Measurements from ENCODE around the gene CYGB.
"Not testable (repeated sequence)": the region's sequence is repeated elsewhere in the genome, so short reads cannot be mapped to it uniquely, and the experiment has no call there.

Gene CYGB

GRCh38 chr17:76528528-76529223, 8.8 kb downstream of the CYGB start:
- Histone ChIP-seq H3K36me3 (ENCODE audit: control insufficient read depth in 2 of 2, insufficient read depth in 2 of 2, low read length in 2 of 2) (no peaks in the 10 kb centered on the region), H3K9ac (ENCODE audit: low read length in 2 of 2) (peak overlapping the region; percentile 29 to 42), H3K27ac (ENCODE audit: low read length) (peak overlapping the region; percentile 76), H3K9me3 (ENCODE audit: control insufficient read depth in 2 of 2, low read length in 2 of 2) (no peaks in the 10 kb centered on the region), H3K27me3 (ENCODE audit: control insufficient read depth in 1 of 2, insufficient read depth in 2 of 2, low read length in 2 of 2) (peaks cover 2 to 4% of the 10 kb centered on the region in 2 donors), H3K4me1 (ENCODE audit: control insufficient read depth, insufficient read depth, low read length) (peaks cover 55% of the 10 kb centered on the region), H3K4me3 (ENCODE audit: low read length in 2 of 2) (no peak overlapping the region)

- Histone ChIP-seq H3K27ac (ENCODE audit: low read length) (peak overlapping the region; percentile 70), H3K4me3 (ENCODE audit: low read length in 2 of 2) (no peak overlapping the region), H3K36me3 (ENCODE audit: control insufficient read depth in 2 of 2, insufficient read depth in 2 of 2, low read length in 2 of 2) (no peaks in the 10 kb centered on the region), H3K9me3 (ENCODE audit: control insufficient read depth in 2 of 2, low read length in 2 of 2) (no peaks in the 10 kb centered on the region), H3K27me3 (ENCODE audit: control insufficient read depth in 1 of 2, insufficient read depth in 2 of 2, low read length in 2 of 2) (peaks cover 2 to 4% of the 10 kb centered on the region in 2 donors), H3K9ac (ENCODE audit: low read length in 2 of 2) (peak overlapping the region in 1 of 2 donors; percentile 3), H3K4me1 (ENCODE audit: control insufficient read depth, insufficient read depth, low read length) (peaks cover 59% of the 10 kb centered on the region)
Measured at GRCh38 chr17:76528156-76528527, 9.4 kb downstream of the CYGB start.

GRCh38 chr17:76527430-76528111, 9.9 kb downstream of the CYGB start:
- H3K9me3 ChIP-seq (ENCODE audit: control insufficient read depth in 2 of 2, low read length in 2 of 2), result no peaks in the 10 kb centered on the region
- no peak overlapping the region for H3K4me3 ChIP-seq (ENCODE audit: low read length in 2 of 2)
- H3K36me3 ChIP-seq (ENCODE audit: control insufficient read depth in 2 of 2, insufficient read depth in 2 of 2, low read length in 2 of 2), result no peaks in the 10 kb centered on the region
- H3K9ac ChIP-seq (ENCODE audit: low read length in 2 of 2), result peak overlapping the region in 1 of 2 donors; percentile 5
- H3K27me3 ChIP-seq (ENCODE audit: control insufficient read depth in 1 of 2, insufficient read depth in 2 of 2, low read length in 2 of 2), result peaks cover 2 to 8% of the 10 kb centered on the region in 2 donors
- no peak overlapping the region for H3K27ac ChIP-seq (ENCODE audit: low read length)
- peaks cover 61% of the 10 kb centered on the region for H3K4me1 ChIP-seq (ENCODE audit: control insufficient read depth, insufficient read depth, low read length)

GRCh38 chr17:76527016-76527415, 10.5 kb downstream of the CYGB start:
- H3K4me3 ChIP-seq (ENCODE audit: low read length in 2 of 2); H3K36me3 ChIP-seq (ENCODE audit: control insufficient read depth in 2 of 2, insufficient read depth in 2 of 2, low read length in 2 of 2); H3K9ac ChIP-seq (ENCODE audit: low read length in 2 of 2); H3K27me3 ChIP-seq (ENCODE audit: control insufficient read depth in 1 of 2, insufficient read depth in 2 of 2, low read length in 2 of 2); H3K27ac ChIP-seq (ENCODE audit: low read length); H3K9me3 ChIP-seq (ENCODE audit: control insufficient read depth in 2 of 2, low read length in 2 of 2): not testable (repeated sequence)
- H3K4me1 ChIP-seq (ENCODE audit: control insufficient read depth, insufficient read depth, low read length), result peaks cover 57% of the 10 kb centered on the region

- not testable (repeated sequence) for H3K4me3 ChIP-seq (ENCODE audit: low read length in 2 of 2); H3K36me3 ChIP-seq (ENCODE audit: control insufficient read depth in 2 of 2, insufficient read depth in 2 of 2, low read length in 2 of 2); H3K27me3 ChIP-seq (ENCODE audit: control insufficient read depth in 1 of 2, insufficient read depth in 2 of 2, low read length in 2 of 2); H3K9me3 ChIP-seq (ENCODE audit: control insufficient read depth in 2 of 2, low read length in 2 of 2); H3K27ac ChIP-seq (ENCODE audit: low read length); H3K9ac ChIP-seq (ENCODE audit: low read length in 2 of 2)
- H3K4me1 ChIP-seq (ENCODE audit: control insufficient read depth, insufficient read depth, low read length), result peaks cover 43% of the 10 kb centered on the region
Measured at GRCh38 chr17:76525513-76525833, 12.0 kb downstream of the CYGB start.

- Histone ChIP-seq H3K9ac (ENCODE audit: low read length in 2 of 2) (peak overlapping the region in 1 of 2 donors; percentile 47), H3K4me3 (ENCODE audit: low read length in 2 of 2) (no peak overlapping the region), H3K9me3 (ENCODE audit: control insufficient read depth in 2 of 2, low read length in 2 of 2) (no peaks in the 10 kb centered on the region), H3K4me1 (ENCODE audit: control insufficient read depth, insufficient read depth, low read length) (peaks cover 37% of the 10 kb centered on the region), H3K27ac (ENCODE audit: low read length) (no peak overlapping the region), H3K36me3 (ENCODE audit: control insufficient read depth in 2 of 2, insufficient read depth in 2 of 2, low read length in 2 of 2) (no peaks in the 10 kb centered on the region), H3K27me3 (ENCODE audit: control insufficient read depth in 1 of 2, insufficient read depth in 2 of 2, low read length in 2 of 2) (peaks cover 0 to 8% of the 10 kb centered on the region in 2 donors)
Measured at GRCh38 chr17:76524598-76525512, 12.7 kb downstream of the CYGB start.

- H3K27me3 ChIP-seq (ENCODE audit: control insufficient read depth in 1 of 2, insufficient read depth in 2 of 2, low read length in 2 of 2), result peaks cover 0 to 8% of the 10 kb centered on the region in 2 donors
- peaks cover 25% of the 10 kb centered on the region for H3K4me1 ChIP-seq (ENCODE audit: control insufficient read depth, insufficient read depth, low read length)
- no peak overlapping the region for H3K4me3 ChIP-seq (ENCODE audit: low read length in 2 of 2)
- no peaks in the 10 kb centered on the region for H3K9me3 ChIP-seq (ENCODE audit: control insufficient read depth in 2 of 2, low read length in 2 of 2)
- H3K36me3 ChIP-seq (ENCODE audit: control insufficient read depth in 2 of 2, insufficient read depth in 2 of 2, low read length in 2 of 2), result no peaks in the 10 kb centered on the region
- peak overlapping the region in 1 of 2 donors; percentile 47 for H3K9ac ChIP-seq (ENCODE audit: low read length in 2 of 2)
- no peak overlapping the region for H3K27ac ChIP-seq (ENCODE audit: low read length)
Measured at GRCh38 chr17:76523084-76524037, 14.1 kb downstream of the CYGB start.

- not testable (repeated sequence) for H3K4me3 ChIP-seq (ENCODE audit: low read length in 2 of 2); H3K27me3 ChIP-seq (ENCODE audit: control insufficient read depth in 1 of 2, insufficient read depth in 2 of 2, low read length in 2 of 2); H3K9ac ChIP-seq (ENCODE audit: low read length in 2 of 2); H3K36me3 ChIP-seq (ENCODE audit: control insufficient read depth in 2 of 2, insufficient read depth in 2 of 2, low read length in 2 of 2); H3K9me3 ChIP-seq (ENCODE audit: control insufficient read depth in 2 of 2, low read length in 2 of 2); H3K27ac ChIP-seq (ENCODE audit: low read length)
- peaks cover 14% of the 10 kb centered on the region for H3K4me1 ChIP-seq (ENCODE audit: control insufficient read depth, insufficient read depth, low read length)
Measured at GRCh38 chr17:76521683-76522082, 15.8 kb downstream of the CYGB start.

- peaks cover 14% of the 10 kb centered on the region for H3K4me1 ChIP-seq (ENCODE audit: control insufficient read depth, insufficient read depth, low read length)
- H3K9ac ChIP-seq (ENCODE audit: low read length in 2 of 2), result no peak overlapping the region
- no peak overlapping the region for H3K27ac ChIP-seq (ENCODE audit: low read length)
- H3K27me3 ChIP-seq (ENCODE audit: control insufficient read depth in 1 of 2, insufficient read depth in 2 of 2, low read length in 2 of 2), result peaks cover 0 to 4% of the 10 kb centered on the region in 2 donors
- H3K4me3 ChIP-seq (ENCODE audit: low read length in 2 of 2), result no peak overlapping the region
- no peaks in the 10 kb centered on the region for H3K9me3 ChIP-seq (ENCODE audit: control insufficient read depth in 2 of 2, low read length in 2 of 2)
- H3K36me3 ChIP-seq (ENCODE audit: control insufficient read depth in 2 of 2, insufficient read depth in 2 of 2, low read length in 2 of 2), result no peaks in the 10 kb centered on the region
Measured at GRCh38 chr17:76521262-76521661, 16.2 kb downstream of the CYGB start.
